Liver (tissue), 9 donors: ENCODE data around the gene ILKAP. TPM values are rescaled to one million over a fixed set of nuclear protein-coding genes. Genes with fewer than 3 reads are reported as not detected.

Experiments
- DNase-seq: peaks from one replicate; pipeline ENCODE4 v3.0.0-alpha.2; 2017; ENCODE audit warnings: low spot score
- H3K27ac ChIP-seq, 2 donors: one replicate each; pipeline ENCODE4 v1.7.0; 2013; ENCODE audit warnings: inconsistent platforms in 2 of 2, low read length in 2 of 2, control low read depth in 1 of 2, low read depth in 1 of 2, mild to moderate bottlenecking in 1 of 2
- H3K27me3 ChIP-seq, 4 donors: one replicate each; pipeline versions ENCODE4 v1.6.1 to v1.7.0; 2013; ENCODE audit warnings: low read length in 3 of 4, inconsistent platforms in 1 of 4, mild to moderate bottlenecking in 1 of 4, moderate library complexity in 1 of 4; ENCODE audit not compliant: control insufficient read depth in 4 of 4, insufficient read depth in 4 of 4
- H3K36me3 ChIP-seq, 4 donors: one replicate each; pipeline versions ENCODE4 v1.6.1 to v1.7.0; 2013; ENCODE audit warnings: low read length in 3 of 4, mild to moderate bottlenecking in 3 of 4, low read depth in 1 of 4, moderate library complexity in 1 of 4; ENCODE audit not compliant: control insufficient read depth in 4 of 4, insufficient read depth in 3 of 4
- H3K4me1 ChIP-seq, 4 donors: one replicate each; pipeline versions ENCODE4 v1.6.1 to v1.7.0; 2013; ENCODE audit warnings: low read length in 3 of 4, mild to moderate bottlenecking in 3 of 4, moderate library complexity in 1 of 4; ENCODE audit not compliant: control insufficient read depth in 4 of 4, insufficient read depth in 4 of 4
- H3K4me3 ChIP-seq, 3 donors: one replicate each; pipeline versions ENCODE4 v1.6.1 to v1.7.0; 2013; ENCODE audit warnings: low read length in 3 of 3, control low read depth in 1 of 3, low read depth in 1 of 3, mild to moderate bottlenecking in 1 of 3
- H3K9ac ChIP-seq, 2 donors: one replicate each; pipeline ENCODE4 v1.7.0; 2013; ENCODE audit warnings: low read length in 2 of 2, mild to moderate bottlenecking in 2 of 2, moderate library complexity in 2 of 2, control low read depth in 1 of 2, low read depth in 1 of 2
- H3K9me3 ChIP-seq, 4 donors: one replicate each; pipeline versions ENCODE4 v1.6.1 to v1.7.0; 2013; ENCODE audit warnings: low read length in 3 of 4; ENCODE audit not compliant: control insufficient read depth in 4 of 4
- EGR1 ChIP-seq, 2 donors: IDR thresholded peaks; 2 replicates each; pipeline ENCODE4 v1.6.1; 2016 to 2018; ENCODE audit warnings: antibody characterized with exemption in 2 of 2, low read depth in 2 of 2
- FOXA1 ChIP-seq: IDR thresholded peaks from 2 replicates; pipeline ENCODE4 v1.6.1; 2016; ENCODE audit warnings: antibody characterized with exemption
- FOXA2 ChIP-seq: IDR thresholded peaks from 2 replicates; pipeline ENCODE4 v1.6.1; 2016; ENCODE audit warnings: antibody characterized with exemption
- GABPA ChIP-seq, 2 donors: IDR thresholded peaks in 1 of 2; conservative IDR thresholded peaks in 1 of 2; 2 replicates each; pipeline ENCODE4 v1.6.1; 2016; ENCODE audit warnings: antibody characterized with exemption in 2 of 2, mild to moderate bottlenecking in 1 of 2, moderate library complexity in 1 of 2
- HNF4A ChIP-seq, 2 donors: conservative IDR thresholded peaks; 2 replicates each; pipeline ENCODE4 v1.6.1; 2016; ENCODE audit warnings: antibody characterized with exemption in 2 of 2, mild to moderate bottlenecking in 2 of 2
- HNF4G ChIP-seq: IDR thresholded peaks from 2 replicates; pipeline ENCODE4 v1.6.1; 2016; ENCODE audit warnings: antibody characterized with exemption
- NR2F2 ChIP-seq: IDR thresholded peaks from 2 replicates; pipeline ENCODE4 v1.6.1; 2016; ENCODE audit warnings: antibody characterized with exemption
- RAD21 ChIP-seq, 2 donors: IDR thresholded peaks; 2 replicates each; pipeline ENCODE4 v1.6.1; 2016; ENCODE audit warnings: antibody characterized with exemption in 2 of 2, mild to moderate bottlenecking in 2 of 2
- RXRA ChIP-seq, 2 donors: IDR thresholded peaks; 2 replicates each; pipeline ENCODE4 v1.6.1; 2017 to 2018; ENCODE audit warnings: antibody characterized with exemption in 2 of 2, mild to moderate bottlenecking in 1 of 2
- SP1 ChIP-seq: IDR thresholded peaks from 2 replicates; pipeline ENCODE4 v1.6.1; 2018; ENCODE audit warnings: antibody characterized with exemption, mild to moderate bottlenecking
- TAF1 ChIP-seq: conservative IDR thresholded peaks from 2 replicates; pipeline ENCODE4 v1.6.1; 2016; ENCODE audit warnings: antibody characterized with exemption, mild to moderate bottlenecking
- WGBS: extraction: QIAGEN DNeasy Blood & Tissue Kit; methylation state at CpG from one replicate; pipeline ENCODE4 v1.1.7; 2013; 5-methylcytosine and 5-hydroxymethylcytosine counted together
- polyA plus RNA-seq, 2 donors: library from polyadenylated mRNA; stranded (reverse) in 1 of 2; unstranded in 1 of 2; fragments of 200-250 nt in 1 of 2; fragments of >200 nt in 1 of 2; fragmentation: Nextera tagmentation in 1 of 2; extraction: Ambion mirVana in 1 of 2; gene quantifications; one replicate each; pipeline versions ENCODE4 v1.2.1 to v1.2.3, GENCODE V29; 2013 to 2015
- total RNA-seq, 2 donors: library from RNA; depleted of rRNA; stranded (reverse); fragments of >200 nt; gene quantifications; one replicate each; pipeline ENCODE4 v1.2.3, GENCODE V29; 2014
- TF ChIP-seq, protein P1 (sequence below): IDR thresholded peaks from 2 replicates; pipeline ENCODE4 v1.6.1; 2016; ENCODE audit warnings: antibody characterized with exemption
- TF ChIP-seq, protein P2 (sequence below): IDR thresholded peaks from 2 replicates; pipeline ENCODE4 v1.6.1; 2016; ENCODE audit warnings: antibody characterized with exemption
- TF ChIP-seq, protein P3 (sequence below): IDR thresholded peaks from 2 replicates; pipeline ENCODE4 v1.6.1; 2016; ENCODE audit warnings: antibody characterized with exemption
- TF ChIP-seq, protein P4 (sequence below): IDR thresholded peaks from 2 replicates; pipeline ENCODE4 v1.6.1; 2016; ENCODE audit warnings: antibody characterized with exemption, mild to moderate bottlenecking
- TF ChIP-seq, protein P5 (sequence below): fragments of 150-350 bp; IDR thresholded peaks from 2 replicates; pipeline ENCODE4 v1.5.1; 2017; ENCODE audit warnings: improper control_type of control experiment, low read depth, low read length; ENCODE audit not compliant: missing input control
- donor health status: healthy.
- donor health status: healthy.
- donor health status: healthy.
- donor health status: healthy.
- donor health status: healthy.

Gene ILKAP
- total and polyA plus RNA-seq, 4 donors = 15.0 to 21.1 (median 20.0) TPM

DNA sequence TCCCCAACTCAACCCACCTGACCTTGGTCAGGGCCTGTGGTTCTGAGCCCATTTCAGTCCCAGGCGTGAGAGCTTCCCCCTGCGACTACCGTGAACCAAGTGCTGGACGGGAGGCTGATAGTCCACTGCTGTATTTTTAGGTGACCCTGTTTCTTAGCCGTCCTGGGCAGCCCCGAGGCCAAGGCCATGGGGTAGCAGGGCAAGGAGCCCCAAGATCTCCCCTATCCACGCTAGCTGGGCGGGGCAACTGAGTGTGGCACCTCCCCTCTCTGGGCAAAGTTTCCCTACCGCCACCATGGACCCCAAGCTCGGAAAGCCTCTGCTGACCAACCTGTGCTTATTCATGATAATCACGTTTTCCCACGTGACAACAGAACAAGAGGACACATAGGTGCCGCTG lies 65.6 kb downstream of the ILKAP start:
- Histone ChIP-seq H3K27ac (no peak overlapping the region), H3K4me3 (no peak overlapping the region), H3K27me3 (no peaks in the 10 kb centered on the region), H3K9ac (no peak overlapping the region), H3K36me3 (no peaks in the 10 kb centered on the region), H3K4me1 (peaks cover 0 to 8% (median 2%) of the 10 kb centered on the region in 4 donors), H3K9me3 (no peaks in the 10 kb centered on the region)
- DNase-seq = no peak
- TF ChIP-seq FOXA1 (no peak), HNF4G (no peak), RAD21 (IDR thresholded peaks at IDR 0.05) (no peak), TAF1 (no peak), HNF4A (conservative IDR thresholded peaks at IDR 0.05) (no peak), FOXA2 (no peak), NR2F2 (no peak), SP1 (no peak), RXRA (IDR thresholded peaks at IDR 0.05) (no peak), EGR1 (IDR thresholded peaks at IDR 0.05; ENCODE audit: low read depth in 2 of 2) (no peak), GABPA (IDR thresholded peaks at IDR 0.05 in 1 of 2, conservative IDR thresholded peaks at IDR 0.05 in 1 of 2) (no peak)
- TF ChIP-seq, protein P1, sequence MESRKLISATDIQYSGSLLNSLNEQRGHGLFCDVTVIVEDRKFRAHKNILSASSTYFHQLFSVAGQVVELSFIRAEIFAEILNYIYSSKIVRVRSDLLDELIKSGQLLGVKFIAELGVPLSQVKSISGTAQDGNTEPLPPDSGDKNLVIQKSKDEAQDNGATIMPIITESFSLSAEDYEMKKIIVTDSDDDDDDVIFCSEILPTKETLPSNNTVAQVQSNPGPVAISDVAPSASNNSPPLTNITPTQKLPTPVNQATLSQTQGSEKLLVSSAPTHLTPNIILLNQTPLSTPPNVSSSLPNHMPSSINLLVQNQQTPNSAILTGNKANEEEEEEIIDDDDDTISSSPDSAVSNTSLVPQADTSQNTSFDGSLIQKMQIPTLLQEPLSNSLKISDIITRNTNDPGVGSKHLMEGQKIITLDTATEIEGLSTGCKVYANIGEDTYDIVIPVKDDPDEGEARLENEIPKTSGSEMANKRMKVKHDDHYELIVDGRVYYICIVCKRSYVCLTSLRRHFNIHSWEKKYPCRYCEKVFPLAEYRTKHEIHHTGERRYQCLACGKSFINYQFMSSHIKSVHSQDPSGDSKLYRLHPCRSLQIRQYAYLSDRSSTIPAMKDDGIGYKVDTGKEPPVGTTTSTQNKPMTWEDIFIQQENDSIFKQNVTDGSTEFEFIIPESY = no peak
- TF ChIP-seq, protein P2, sequence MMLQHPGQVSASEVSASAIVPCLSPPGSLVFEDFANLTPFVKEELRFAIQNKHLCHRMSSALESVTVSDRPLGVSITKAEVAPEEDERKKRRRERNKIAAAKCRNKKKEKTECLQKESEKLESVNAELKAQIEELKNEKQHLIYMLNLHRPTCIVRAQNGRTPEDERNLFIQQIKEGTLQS = no peak
- TF ChIP-seq, protein P3, sequence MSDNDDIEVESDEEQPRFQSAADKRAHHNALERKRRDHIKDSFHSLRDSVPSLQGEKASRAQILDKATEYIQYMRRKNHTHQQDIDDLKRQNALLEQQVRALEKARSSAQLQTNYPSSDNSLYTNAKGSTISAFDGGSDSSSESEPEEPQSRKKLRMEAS = no peak
- TF ChIP-seq, protein P4, sequence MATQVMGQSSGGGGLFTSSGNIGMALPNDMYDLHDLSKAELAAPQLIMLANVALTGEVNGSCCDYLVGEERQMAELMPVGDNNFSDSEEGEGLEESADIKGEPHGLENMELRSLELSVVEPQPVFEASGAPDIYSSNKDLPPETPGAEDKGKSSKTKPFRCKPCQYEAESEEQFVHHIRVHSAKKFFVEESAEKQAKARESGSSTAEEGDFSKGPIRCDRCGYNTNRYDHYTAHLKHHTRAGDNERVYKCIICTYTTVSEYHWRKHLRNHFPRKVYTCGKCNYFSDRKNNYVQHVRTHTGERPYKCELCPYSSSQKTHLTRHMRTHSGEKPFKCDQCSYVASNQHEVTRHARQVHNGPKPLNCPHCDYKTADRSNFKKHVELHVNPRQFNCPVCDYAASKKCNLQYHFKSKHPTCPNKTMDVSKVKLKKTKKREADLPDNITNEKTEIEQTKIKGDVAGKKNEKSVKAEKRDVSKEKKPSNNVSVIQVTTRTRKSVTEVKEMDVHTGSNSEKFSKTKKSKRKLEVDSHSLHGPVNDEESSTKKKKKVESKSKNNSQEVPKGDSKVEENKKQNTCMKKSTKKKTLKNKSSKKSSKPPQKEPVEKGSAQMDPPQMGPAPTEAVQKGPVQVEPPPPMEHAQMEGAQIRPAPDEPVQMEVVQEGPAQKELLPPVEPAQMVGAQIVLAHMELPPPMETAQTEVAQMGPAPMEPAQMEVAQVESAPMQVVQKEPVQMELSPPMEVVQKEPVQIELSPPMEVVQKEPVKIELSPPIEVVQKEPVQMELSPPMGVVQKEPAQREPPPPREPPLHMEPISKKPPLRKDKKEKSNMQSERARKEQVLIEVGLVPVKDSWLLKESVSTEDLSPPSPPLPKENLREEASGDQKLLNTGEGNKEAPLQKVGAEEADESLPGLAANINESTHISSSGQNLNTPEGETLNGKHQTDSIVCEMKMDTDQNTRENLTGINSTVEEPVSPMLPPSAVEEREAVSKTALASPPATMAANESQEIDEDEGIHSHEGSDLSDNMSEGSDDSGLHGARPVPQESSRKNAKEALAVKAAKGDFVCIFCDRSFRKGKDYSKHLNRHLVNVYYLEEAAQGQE = no peak
- TF ChIP-seq, protein P5, sequence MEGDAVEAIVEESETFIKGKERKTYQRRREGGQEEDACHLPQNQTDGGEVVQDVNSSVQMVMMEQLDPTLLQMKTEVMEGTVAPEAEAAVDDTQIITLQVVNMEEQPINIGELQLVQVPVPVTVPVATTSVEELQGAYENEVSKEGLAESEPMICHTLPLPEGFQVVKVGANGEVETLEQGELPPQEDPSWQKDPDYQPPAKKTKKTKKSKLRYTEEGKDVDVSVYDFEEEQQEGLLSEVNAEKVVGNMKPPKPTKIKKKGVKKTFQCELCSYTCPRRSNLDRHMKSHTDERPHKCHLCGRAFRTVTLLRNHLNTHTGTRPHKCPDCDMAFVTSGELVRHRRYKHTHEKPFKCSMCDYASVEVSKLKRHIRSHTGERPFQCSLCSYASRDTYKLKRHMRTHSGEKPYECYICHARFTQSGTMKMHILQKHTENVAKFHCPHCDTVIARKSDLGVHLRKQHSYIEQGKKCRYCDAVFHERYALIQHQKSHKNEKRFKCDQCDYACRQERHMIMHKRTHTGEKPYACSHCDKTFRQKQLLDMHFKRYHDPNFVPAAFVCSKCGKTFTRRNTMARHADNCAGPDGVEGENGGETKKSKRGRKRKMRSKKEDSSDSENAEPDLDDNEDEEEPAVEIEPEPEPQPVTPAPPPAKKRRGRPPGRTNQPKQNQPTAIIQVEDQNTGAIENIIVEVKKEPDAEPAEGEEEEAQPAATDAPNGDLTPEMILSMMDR = no peak
- 93% methylated on average over 13 of the region's 13 CpGs for WGBS
